ENCODE results near the gene HPDL.
"Not testable (repeated sequence)": the region's sequence is repeated elsewhere in the genome, so short reads cannot be mapped to it uniquely, and the experiment has no call there.

The HPDL gene

DNA sequence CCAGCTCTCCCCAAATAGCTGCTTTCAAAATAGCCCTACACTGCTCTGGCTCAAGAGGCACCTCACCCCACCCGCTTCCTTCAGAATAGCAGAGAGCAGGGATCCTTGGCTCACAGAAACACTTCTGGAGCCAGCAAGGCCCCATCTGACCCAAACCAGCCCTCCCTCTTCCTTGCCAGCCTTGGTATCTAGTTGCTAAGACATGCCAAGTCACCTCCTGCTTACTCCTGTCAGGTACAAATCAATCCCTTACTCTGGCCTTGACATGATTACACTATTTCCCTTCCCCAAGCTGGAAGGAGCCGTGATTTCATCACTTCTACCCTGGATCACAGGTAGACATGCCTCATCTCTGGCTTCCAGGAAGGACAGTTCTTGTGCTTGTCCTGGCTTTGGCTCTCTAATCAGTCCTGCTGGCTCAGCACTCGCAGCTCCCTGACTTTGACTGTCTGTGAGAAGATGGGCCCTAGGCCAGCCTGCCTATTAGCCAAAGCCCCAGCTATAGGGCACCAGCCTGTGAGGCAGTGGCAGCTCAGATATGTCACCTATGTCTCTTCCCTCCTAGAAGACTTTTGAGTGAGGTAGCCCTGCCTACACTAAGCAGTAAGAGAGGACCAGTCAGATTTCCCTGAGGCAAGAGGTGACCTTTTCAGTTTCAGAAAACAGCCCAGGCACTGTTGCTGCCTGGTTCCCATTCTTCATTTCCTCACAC, 22.4 kb downstream of the HPDL start:
- DNase-seq (ENCODE audit: extremely low read depth in 1 of 2, low read depth in 1 of 2), result no peak

DNA sequence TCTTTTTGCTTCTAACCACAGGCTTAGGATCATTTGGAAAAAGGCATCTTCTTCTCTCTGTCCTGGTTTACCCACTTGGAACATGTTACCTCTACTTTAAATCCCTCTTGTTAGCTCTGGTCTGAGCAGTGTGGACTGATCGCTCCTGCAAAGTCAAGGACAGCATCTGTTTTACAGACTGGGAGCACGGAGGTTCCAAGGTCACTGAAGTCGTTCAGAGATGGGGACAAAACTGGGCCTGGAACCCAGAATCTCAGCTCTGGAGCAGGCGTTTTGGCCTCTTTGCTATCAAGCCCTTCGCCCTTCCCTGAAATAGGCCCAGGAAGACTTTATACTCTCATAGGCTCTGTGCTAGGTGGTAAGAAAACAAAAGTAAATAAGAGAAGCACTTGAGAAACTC, 24.8 kb downstream of the HPDL start:
- no peak for DNase-seq (ENCODE audit: extremely low read depth in 1 of 2, low read depth in 1 of 2)

DNA sequence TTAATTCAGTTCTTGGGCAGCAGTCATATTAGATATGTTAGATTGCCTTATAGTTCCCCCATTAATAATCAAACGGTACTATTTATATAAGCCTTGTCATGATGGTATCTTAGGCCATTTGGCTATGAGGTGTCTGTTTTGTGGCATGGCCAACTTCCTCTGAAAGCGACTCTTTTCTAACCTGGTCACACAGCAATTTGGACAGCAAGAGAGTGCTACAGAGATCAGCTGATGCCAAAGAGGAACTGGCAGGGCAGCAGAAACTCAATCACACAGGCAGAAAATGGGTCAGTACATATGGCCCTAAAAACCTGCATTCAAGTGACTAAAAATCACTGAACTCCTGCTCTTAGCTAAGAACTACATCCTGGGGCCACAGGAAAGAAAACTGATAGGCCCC, 27.0 kb downstream of the HPDL start:
- DNase-seq (ENCODE audit: extremely low read depth in 1 of 2, low read depth in 1 of 2), result no peak

DNA sequence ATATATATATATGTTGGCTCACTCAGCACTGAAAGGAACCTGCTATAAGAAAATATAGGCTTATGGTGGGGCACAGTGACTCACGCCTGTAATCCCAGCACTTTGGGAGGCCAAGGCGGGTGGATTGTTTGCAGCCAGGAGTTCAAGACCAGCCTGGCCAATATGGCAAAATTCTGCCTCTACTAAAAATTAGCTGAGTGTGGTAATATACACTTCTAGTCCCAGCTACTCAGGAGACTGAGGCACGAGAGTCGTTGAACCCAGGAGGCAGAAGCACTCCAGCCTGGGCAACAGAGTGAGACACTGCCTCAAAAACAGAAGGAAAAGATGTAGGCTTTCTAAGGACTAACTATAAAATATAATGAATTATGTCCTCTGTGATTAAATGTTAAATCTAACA, 28.1 kb downstream of the HPDL start:
- no peak for DNase-seq (ENCODE audit: extremely low read depth in 1 of 2, low read depth in 1 of 2)

DNA sequence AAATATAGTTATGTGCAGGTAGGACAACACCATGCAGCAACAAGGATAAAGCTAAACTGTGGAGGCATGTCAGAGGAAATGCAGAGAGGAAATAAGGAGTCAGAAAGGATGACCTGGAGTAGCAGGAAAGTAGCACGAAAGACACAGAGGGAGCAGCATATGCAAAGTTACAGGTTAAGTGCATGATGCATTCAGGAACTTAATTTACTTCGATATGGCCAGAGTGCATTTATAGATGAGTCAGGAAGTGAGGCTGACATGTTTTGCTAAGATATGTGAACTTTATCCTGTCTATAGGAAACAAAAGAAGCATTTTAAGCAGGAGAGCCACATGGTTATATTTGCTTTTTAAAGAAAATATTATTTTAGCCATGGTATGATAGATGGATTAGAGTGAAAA, 29.0 kb downstream of the HPDL start:
- DNase-seq (ENCODE audit: extremely low read depth in 1 of 2, low read depth in 1 of 2), result no peak

DNA sequence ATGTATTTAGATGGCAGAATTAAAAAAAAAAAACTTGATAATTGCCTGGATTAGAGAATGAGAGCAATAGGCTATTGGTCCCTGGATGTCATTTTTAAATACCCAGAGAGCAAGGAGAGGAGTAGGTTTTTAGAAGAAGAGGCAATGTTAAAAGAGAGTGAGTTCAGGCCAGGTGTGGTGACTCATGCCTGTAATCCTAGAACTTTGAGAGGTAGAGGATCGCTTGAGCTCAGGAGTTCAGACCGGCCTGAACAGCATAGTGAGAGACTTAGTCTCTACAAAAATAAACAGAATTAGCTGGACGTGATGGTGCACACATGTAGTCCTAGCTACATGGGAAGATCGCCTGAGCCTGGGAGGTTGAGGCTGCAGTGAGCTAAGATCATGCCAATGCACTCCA, 29.5 kb downstream of the HPDL start:
- DNase-seq (ENCODE audit: extremely low read depth in 1 of 2, low read depth in 1 of 2), result no peak

DNA sequence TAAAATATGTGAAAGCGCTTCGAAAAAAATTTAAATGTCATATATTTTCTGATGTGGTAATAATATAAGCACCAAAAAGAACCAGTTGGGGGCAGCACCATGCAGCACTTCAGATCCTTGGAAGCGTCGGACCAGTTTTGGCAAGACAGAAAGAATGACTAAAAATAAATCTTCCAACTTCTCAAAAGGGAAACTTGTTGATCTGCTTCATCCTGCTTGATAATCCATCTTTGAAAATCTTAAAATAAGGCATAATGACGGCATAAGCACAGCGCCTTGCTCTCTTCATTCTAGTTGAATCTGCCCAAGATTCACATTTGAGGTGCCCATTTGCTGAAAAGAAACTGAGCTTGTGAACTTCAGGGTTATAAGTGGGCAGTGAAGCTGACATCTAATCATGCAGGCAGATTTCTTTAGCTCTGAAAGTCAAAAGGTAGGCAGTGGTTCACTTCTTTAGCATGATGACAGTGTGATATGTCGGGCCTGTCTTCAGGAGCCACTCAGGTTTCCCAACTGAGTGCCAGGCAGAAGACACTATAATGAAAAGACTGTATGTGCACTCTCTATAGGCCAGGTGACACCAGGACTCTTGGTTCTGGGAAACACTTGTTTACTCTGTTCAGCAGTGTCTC, 33.3 kb downstream of the HPDL start:
- no peak for DNase-seq (ENCODE audit: extremely low read depth in 1 of 2, low read depth in 1 of 2)

DNA sequence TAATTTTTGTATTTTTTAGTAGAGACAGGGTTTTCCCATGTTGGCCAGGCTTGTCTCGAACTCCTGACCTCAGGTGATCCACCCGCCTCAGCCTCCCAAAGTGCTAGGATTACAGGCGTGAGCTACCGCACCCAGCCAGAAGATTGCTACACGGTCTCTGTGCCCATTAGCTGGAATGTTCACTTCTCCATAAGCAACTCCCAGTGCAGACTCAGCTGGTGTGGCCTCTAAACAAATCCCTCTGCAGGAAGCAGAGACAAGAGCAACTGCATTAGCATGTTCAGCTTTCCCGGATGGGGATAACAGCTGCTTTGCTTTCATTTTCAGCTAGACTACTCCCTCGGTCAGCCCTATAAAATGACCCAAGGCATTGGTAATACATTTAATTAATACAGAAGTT, 34.3 kb downstream of the HPDL start:
- not testable (repeated sequence) for DNase-seq (ENCODE audit: extremely low read depth in 1 of 2, low read depth in 1 of 2)

DNA sequence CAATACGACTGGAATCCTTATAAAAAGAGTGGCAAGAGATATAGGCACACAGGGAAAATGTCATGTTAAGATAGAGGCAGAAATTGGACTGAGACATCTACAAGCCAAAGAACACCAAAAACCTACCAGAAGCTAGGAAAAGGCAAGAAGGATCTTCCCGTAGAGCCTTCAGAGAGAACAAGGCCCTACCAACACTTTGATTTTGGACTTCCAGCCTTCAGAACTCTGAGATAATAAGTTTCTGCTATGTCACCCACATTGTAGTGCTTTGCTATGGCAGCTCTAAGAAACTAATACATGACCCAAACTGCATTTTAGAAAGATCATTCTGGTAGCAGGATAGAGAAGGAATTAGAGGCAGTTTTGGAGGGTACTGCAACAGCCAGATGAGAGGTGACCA, 37.6 kb downstream of the HPDL start:
- no peak for DNase-seq (ENCODE audit: extremely low read depth in 1 of 2, low read depth in 1 of 2)

DNA sequence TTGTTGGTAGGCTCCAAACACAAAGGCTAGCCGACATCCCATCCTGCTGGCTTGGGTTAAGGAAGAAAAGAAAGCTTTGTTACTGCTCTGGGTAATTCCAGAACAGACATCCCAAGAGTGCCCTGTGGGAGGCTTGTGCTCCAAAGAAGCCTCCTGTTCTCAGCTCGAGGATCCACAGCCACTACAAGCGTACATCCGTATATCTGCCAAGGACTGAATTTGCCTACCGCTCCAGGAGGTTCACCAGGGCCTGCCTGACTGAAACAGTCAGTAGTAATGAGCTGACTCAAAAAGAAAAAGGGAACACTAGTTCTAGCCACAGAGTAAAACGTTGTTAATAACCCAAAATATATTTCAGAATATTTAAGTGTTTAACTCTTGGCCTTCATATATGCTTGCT, 38.4 kb downstream of the HPDL start:
- no peak for DNase-seq (ENCODE audit: extremely low read depth in 1 of 2, low read depth in 1 of 2)

DNA sequence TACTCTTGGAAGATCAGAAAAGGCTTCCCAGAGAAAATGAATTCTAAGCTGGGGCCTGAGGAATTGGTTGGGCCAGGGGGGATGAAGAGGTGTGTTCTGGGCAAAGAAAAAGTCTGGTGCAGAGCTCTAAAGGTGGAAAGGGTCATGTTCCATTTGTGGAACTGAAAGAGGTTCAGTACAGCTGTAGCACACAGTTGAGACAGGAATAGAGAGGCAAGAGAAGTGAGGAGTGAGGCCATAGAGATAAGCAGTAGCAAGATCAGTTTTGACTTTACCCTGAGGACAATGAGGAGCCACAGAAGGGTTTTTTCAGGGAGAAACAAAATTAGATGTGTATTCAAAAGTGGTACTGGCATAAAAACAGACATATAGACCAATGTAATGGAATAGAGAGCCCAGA, 43.9 kb downstream of the HPDL start:
- no peak for DNase-seq (ENCODE audit: extremely low read depth in 1 of 2, low read depth in 1 of 2)

DNA sequence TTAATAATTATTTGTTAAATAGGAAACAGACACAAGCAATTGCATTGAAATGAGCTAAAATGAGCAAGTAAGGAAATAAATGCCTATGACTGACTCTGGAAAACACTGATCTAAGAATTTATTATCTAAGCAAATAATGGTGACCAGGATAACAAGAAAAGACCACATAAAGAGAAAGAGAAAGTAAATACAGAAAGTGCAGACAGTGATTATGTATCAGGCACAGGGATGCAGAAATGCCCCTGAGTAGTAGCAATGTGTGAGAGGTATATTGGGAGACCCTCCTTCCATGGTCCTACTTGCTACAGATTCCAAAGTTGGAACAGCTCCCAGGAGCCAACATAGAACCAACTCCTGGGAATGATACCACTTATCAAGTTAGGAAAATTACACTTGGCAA, 46.9 kb downstream of the HPDL start:
- DNase-seq (ENCODE audit: extremely low read depth in 1 of 2, low read depth in 1 of 2), result no peak

DNA sequence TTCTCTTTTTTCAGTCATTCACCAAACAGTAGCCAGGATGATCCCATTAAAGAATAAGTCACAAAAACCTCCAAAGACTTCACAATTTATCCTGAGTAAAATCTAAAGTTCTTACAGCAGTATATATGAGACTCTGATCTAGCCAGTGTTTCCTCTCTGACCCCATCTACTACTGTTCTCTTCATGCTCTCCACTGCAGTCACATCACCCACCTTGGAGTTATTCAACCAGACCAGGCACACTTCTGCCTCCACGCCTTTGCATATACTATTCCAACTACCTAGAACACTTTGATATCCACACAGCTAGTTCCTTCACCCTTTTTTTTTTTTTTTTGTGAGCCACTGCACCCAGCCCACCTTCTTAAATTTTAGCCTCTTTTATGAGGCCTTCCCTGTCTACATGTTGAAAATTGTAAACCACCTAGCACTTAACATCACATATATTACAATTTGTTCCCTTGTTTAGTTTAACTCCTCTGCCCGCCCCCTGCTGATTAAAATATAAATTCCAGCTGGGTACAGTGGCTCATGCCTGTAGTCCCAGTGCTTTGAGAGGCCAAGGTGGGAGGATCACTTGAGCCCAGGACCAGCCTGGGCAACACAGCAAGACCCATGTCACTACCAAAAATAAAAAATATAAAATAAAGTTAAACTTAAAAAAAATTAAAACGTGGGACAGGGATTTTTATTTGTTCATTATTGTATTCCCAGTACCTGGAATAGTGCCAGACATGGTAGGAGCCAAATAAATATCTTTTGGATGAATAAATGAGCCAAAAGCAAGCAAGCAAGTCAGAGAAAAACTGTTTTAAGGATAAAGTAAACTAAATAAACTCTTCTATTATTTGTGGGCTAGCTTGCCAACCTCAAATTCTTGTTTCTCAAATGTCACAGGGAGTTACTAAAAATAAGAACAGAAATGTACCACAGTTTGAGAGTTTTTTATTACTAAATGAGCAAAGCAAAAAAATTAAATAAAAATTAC, 48.7 kb downstream of the HPDL start:
- no peak for DNase-seq (ENCODE audit: extremely low read depth in 1 of 2, low read depth in 1 of 2)

DNA sequence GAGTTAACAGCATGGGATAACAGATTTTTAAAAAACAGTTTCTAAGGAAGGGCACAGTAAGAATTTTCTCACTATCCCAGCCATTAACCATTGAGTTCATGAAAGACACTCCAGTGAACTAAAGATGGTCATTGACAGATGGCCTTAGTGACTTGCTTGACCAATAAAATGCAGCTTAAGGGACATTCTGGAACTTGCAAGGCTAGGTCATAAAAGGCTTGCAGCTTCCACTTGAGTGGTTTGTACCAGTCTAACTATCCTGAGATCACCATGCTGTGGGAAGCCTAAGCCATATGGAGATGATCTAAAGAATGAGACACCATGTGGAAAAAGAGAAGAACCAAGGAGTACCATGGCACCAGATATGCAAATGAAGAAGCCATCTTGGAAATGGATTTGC, 51.5 kb downstream of the HPDL start:
- DNase-seq (ENCODE audit: extremely low read depth in 1 of 2, low read depth in 1 of 2), result no peak

Measured in activated CD8-positive, alpha-beta memory T cell treated with anti-CD3 and anti-CD28 coated beads for 1 hour (primary cell).